Heart right ventricle (tissue), 16 donors: Measurements from ENCODE around the gene ZNF668. TPM values are rescaled to one million over a fixed set of nuclear protein-coding genes. Genes with fewer than 3 reads are reported as not detected.

Experiments
- ATAC-seq, 8 donors: fragments of 200-7000 bp; cut with Tn5 transposase; one replicate each; pipeline ENCODE4 v1.9.1; 2020; ENCODE audit warnings: mild to moderate bottlenecking in 8 of 8, moderate library complexity in 8 of 8, moderate number of reproducible peaks in 1 of 8
- DNase-seq, 2 donors: peaks; one replicate each; pipeline ENCODE4 v3.0.0-alpha.2; 2020
- H3K27ac ChIP-seq, 10 donors: fragments of 200-600 bp; sonication (generic) in 2 of 10; one replicate each; pipeline versions ENCODE4 v1.5.0 to v1.8.0; 2020 to 2022; ENCODE audit warnings: mild to moderate bottlenecking in 3 of 10
- H3K27me3 ChIP-seq, 7 donors: fragments of 200-600 bp; one replicate each; pipeline ENCODE4 v1.8.0; 2021 to 2022; ENCODE audit warnings: mild to moderate bottlenecking in 2 of 7
- H3K36me3 ChIP-seq, 9 donors: fragments of 200-600 bp; sonication (generic) in 1 of 9; one replicate each; pipeline versions ENCODE4 v1.5.0 to v1.8.0; 2020 to 2022; ENCODE audit warnings: mild to moderate bottlenecking in 2 of 9
- H3K4me1 ChIP-seq, 9 donors: fragments of 200-600 bp; sonication (generic) in 1 of 9; one replicate each; pipeline versions ENCODE4 v1.5.0 to v1.8.0; 2020 to 2022; ENCODE audit warnings: mild to moderate bottlenecking in 4 of 9
- H3K4me3 ChIP-seq, 10 donors: fragments of 200-600 bp; sonication (generic) in 2 of 10; one replicate each; pipeline versions ENCODE4 v1.5.0 to v1.8.0; 2020 to 2022; ENCODE audit warnings: mild to moderate bottlenecking in 7 of 10, moderate library complexity in 2 of 10
- H3K9me3 ChIP-seq, 11 donors: fragments of 200-600 bp in 10 of 11; sonication (generic) in 2 of 11; one replicate each; pipeline versions ENCODE4 v1.5.0 to v1.8.0; 2013 to 2022; ENCODE audit warnings: mild to moderate bottlenecking in 2 of 11, control low read depth in 1 of 11, moderate library complexity in 1 of 11
- CTCF ChIP-seq, 9 donors: fragments of 200-600 bp; sonication (generic) in 2 of 9; IDR thresholded peaks; one replicate each; pipeline versions ENCODE4 v1.5.0 to v1.8.0; 2021 to 2022; ENCODE audit warnings: antibody characterized with exemption in 9 of 9, mild to moderate bottlenecking in 5 of 9, moderate library complexity in 1 of 9
- WGBS, 2 donors: extraction: QIAGEN DNeasy Blood & Tissue Kit; methylation state at CpG; one replicate each; pipeline ENCODE4 v1.1.7; 2013; ENCODE audit warnings: inconsistent platforms in 1 of 2; 5-methylcytosine and 5-hydroxymethylcytosine counted together
- intact Hi-C, 10 donors: fragments of 100-400 bp; cut with DNase I; formaldehyde crosslinking; loops; one replicate each; pipeline versions ENCODE4 v1.11.1 to v1.14.2; 2022
- polyA plus RNA-seq, 2 donors: library from polyadenylated mRNA; stranded (reverse); fragments of 200-250 nt; gene quantifications; one replicate each; pipeline ENCODE4 v1.2.3, GENCODE V29; 2013
- total RNA-seq, 10 donors: library from RNA; stranded (reverse); fragmentation: NEBNext Ultra II Directional in 3 of 10; extraction: Animal tissue kit (Norgen Biotek cat#: 25700) in 3 of 10; gene quantifications; one replicate each; pipeline versions ENCODE4 v1.2.1 to v1.2.4, GENCODE V29; 2021 to 2023
- donor health status: Arrhythmogenic right ventricular cardiomyopathy.
- donor health status: ischemic (EF 13 %, LVEDD 7.1; RV severe dilation, severe dysfunction).
- donor health status: healthy with polysubstance abuse.
- donor health status: DM: no; HTN: yes; CAD: no.
- donor health status: DM: no; HTN: no; CAD: no.
- donor health status: ischemic (EF 25% LVEDD 6.9; RV normal size, moderate dysfunction).
- donor health status: ischemic (EF 25% LVEDD 5.7; RV mildly dilated, moderate dysfunction).
- donor health status: healthy.
- donor health status: DM: yes; HTN: yes; CAD: no.
- donor health status: Ischemic cardiomyopathy.
- donor health status: ischemic (EF 35%, LVEDD 5.7; RV mildly dilated, moderate dysfunction).
- donor health status: nonischemic (EF 11% LVEDD 7.7; RV severe dilation, severe dysfunction).
- donor health status: DM: yes; HTN: yes; CAD: no.
- donor health status: PGD.
- donor health status: ischemic (EF 29% LVEDD 5.4; RV normal size, mild dysfunction).
- donor health status: nonischemic (EF 23%, LVEDD 6.1; RV moderate dilation, normal function).

Gene ZNF668
- total and polyA plus RNA-seq, 12 donors = 3.6 to 8.2 (median 4.9) TPM

DNA sequence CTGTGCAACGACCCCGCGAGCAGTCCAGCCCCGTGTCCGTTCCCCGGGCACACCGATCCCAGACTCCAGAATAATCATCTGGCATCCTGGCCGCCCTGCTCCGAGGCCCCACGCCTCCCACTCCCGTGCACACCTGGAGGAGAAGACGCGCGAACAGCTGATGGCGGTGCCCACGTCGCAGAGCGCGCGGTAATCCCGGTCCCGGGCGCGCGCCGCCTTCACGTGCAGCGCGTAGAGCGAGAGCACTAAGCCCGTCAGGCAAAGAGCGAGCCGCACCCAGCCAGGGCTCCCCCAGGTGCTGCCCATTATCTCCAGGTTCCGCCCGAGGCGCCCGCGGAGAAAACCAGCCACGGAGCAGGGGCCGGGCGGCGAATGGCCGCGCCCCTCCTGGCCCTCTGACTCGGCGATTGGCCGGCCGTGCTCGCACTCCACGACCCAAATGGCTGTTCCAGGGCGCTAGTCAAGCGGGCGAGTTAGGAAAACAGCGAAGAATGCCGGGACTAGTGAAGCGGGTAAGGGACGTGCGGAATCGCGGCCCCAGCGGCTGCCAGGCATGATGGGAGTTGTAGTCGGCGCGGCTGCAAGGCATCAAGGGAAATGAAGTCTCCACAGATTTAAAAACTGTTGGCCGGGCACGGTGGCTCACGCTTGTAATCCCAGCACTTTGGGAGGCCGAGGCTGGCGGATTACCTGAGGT is 20.5 kb upstream of the ZNF668 start, which contains the start of gene VKORC1:
Gene VKORC1 (minus strand): TSS at position 374 of the 697 bp plus-strand sequence. CDS start 68 bp downstream, at position 306.
- peaks cover 0 to 30% (median 11%) of the 10 kb centered on the region in 9 donors for H3K36me3 ChIP-seq
- DNase-seq = peak; percentile 93 to 96
- intact Hi-C loops = loop anchor here in 4 of 10 donors (1.0 to 5.0 kb wide), 6 partner anchors 20 to 112 kb away; partner anchors contain the start of genes HSD3B7 (in 2 of the 4), STX4 (in 1 of the 4), ZNF646 (in 1 of the 4) and ZNF668 (in 1 of the 4)
- peak within 1 kb of the TSS; percentile 76 to 98 (median 88) for H3K4me3 ChIP-seq
- peaks cover 0 to 30% (median 20%) of the 10 kb centered on the region in 9 donors for H3K4me1 ChIP-seq
- TF ChIP-seq CTCF (IDR thresholded peaks at IDR 0.05) = peak in 1 of 9 donors; percentile 12
- H3K27ac ChIP-seq = peak within 1 kb of the TSS; percentile 51 to 93 (median 86)
- WGBS, 2 donors = 0 to 1% methylated on average over 69 of the region's 69 CpGs
- peak; percentile 95 to 98 (median 96) for ATAC-seq
- H3K9me3 ChIP-seq = peaks cover 0 to 2% (median 0%) of the 10 kb centered on the region in 11 donors
- H3K27me3 ChIP-seq = no peaks in the 10 kb centered on the region

GRCh38 chr16:31094088-31094423 is 20.0 kb upstream of the ZNF668 start:
- Histone ChIP-seq H3K4me1 (peaks cover 0 to 30% (median 20%) of the 10 kb centered on the region in 9 donors), H3K36me3 (peaks cover 0 to 35% (median 11%) of the 10 kb centered on the region in 9 donors), H3K4me3 (peak overlapping the region; percentile 76 to 98 (median 88)), H3K9me3 (no peaks in the 10 kb centered on the region), H3K27ac (peak overlapping the region in 9 of 10 donors; percentile 83 to 93 (median 87)), H3K27me3 (no peaks in the 10 kb centered on the region)
- TF ChIP-seq CTCF (IDR thresholded peaks at IDR 0.05) = no peak
- 0 to 1% methylated on average over 20 of the region's 20 CpGs for WGBS, 2 donors
- peak in 7 of 8 donors; percentile 3 to 39 (median 22) for ATAC-seq
- DNase-seq = no peak
- intact Hi-C loops = loop anchor here in 3 of 10 donors (1.0 to 5.0 kb wide), 4 partner anchors 48 to 112 kb away; partner anchors contain the start of genes HSD3B7 (in 1 of the 3) and STX4 (in 1 of the 3)

GRCh38 chr16:31093132-31093703 is 19.2 kb upstream of the ZNF668 start:
- intact Hi-C loops = loop anchor here in 2 of 10 donors (5.0 kb wide), 2 partner anchors 61 to 111 kb away; partner anchors contain the start of gene STX4 (in 1 of the 2)

More at GRCh38 chr16:31093132-31093703, 19.2 kb upstream of the ZNF668 start:
- Histone ChIP-seq H3K27me3 (no peaks in the 10 kb centered on the region), H3K4me3 (peak overlapping the region in 9 of 10 donors; percentile 76 to 98 (median 92)), H3K9me3 (no peaks in the 10 kb centered on the region), H3K27ac (peak overlapping the region in 1 of 10 donors; percentile 93), H3K4me1 (peaks cover 0 to 30% (median 20%) of the 10 kb centered on the region in 9 donors), H3K36me3 (peaks cover 0 to 44% (median 11%) of the 10 kb centered on the region in 9 donors)
- ATAC-seq = no peak
- 37 to 50% methylated on average over 17 of the region's 17 CpGs for WGBS, 2 donors
- TF ChIP-seq CTCF (IDR thresholded peaks at IDR 0.05) = no peak
- no peak for DNase-seq
